Measurements from ENCODE around the gene LPCAT3.

The LPCAT3 gene

GRCh38 chr12:6950811-6951540, 67.3 kb downstream of the LPCAT3 start, which contains the start of gene PTPN6:
PTPN6 (plus strand) TSS chr12:6951356; CDS start chr12:6951513, 157 bp downstream.
- peak; percentile 76 for DNase-seq

DNA sequence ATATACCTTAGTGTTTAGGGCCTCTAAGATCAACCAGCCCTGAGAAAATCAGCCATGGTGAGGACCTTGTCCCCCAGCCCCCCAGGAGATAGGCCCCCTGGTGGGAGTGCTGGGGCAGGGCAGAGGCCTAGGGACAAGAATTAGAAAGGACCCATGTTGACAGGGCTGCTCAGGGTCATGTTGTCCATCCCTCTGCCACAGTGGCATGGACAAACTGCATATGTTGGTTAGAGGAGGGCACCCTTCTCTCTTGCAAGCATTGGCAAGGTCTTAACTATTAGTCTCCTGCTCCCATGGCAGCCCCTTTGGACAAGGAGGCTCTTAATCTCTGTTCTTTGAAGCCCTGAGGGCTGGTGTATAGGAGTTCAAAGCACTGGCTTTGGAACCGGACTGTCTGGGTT, 67.9 kb downstream of the LPCAT3 start:
- peak; percentile 67 for DNase-seq

GRCh38 chr12:6948873-6949594, 69.2 kb downstream of the LPCAT3 start:
- DNase-seq: peak; percentile 62

- no peak for DNase-seq
Observed at GRCh38 chr12:6947615-6948014, 70.7 kb downstream of the LPCAT3 start.

DNA sequence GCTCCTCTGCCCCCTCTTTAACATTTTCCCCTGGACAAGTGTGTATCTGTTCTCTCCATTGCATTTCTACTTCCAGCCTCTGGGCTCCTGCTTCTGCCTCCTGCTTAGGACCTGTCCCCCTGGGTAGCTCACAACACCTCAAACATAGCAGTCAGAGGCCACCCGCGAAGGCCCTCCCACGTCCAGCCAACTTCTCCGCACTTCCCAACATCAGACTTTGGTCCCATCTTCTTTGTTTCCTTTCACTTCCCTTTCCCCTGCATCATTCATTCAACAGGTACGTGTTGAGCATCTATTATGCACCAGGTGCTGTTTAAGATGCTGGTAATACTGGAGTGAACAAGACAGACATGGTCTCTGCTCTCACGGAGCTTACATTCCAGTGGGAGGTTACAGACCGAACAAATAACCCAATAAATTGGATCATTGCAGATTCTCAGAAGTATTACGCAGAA, 71.3 kb downstream of the LPCAT3 start:
- DNase-seq: no peak

DNA sequence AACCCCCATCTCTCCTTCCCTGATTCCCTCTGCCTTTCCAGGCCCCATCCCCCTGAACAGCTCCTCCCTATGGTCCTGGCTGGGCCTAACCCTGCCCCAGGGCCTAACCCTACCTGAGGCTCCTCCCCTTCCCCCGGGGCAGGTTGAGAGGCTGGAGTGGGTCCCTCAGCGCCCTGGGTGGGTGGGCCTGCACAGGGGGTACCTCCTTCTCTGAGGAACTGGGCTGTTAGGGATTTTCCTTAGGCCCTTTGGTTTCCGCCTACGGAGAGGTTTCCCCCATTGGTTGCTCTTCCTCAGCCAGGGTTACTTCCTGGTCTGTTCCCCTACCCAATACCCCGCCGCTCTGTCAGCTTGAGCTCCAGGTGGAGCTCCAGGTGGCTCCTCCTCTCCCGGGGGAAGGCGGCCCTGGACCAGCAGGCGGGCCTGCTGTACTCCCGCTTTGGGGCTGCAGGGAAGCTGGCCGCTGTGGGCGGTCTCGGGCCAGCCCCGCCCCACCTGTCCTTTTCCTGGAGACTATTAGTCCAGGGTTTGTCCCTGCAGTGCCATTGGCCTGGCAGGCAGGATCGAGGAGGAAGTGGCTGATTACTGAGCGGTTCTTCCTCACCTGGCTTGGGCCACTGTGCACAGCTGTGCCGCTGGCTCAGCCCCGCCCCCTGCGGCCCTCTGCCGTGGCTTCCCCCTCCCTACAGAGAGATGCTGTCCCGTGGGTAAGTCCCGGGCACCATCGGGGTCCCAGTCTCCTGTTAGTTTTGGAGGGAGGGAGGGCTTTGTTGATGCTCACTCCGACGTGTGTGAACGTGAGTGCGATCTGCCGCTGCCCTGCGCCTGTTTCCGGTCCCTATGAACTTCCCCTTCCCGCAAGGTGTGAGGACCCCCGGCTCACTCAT, 72.0 kb downstream of the LPCAT3 start:
- peak; percentile 67 for DNase-seq

- no peak for DNase-seq
Observed at GRCh38 chr12:6945613-6946012, 72.7 kb downstream of the LPCAT3 start.

GRCh38 chr12:6944381-6945186, 73.7 kb downstream of the LPCAT3 start:
- DNase-seq: peak; percentile 96

DNA sequence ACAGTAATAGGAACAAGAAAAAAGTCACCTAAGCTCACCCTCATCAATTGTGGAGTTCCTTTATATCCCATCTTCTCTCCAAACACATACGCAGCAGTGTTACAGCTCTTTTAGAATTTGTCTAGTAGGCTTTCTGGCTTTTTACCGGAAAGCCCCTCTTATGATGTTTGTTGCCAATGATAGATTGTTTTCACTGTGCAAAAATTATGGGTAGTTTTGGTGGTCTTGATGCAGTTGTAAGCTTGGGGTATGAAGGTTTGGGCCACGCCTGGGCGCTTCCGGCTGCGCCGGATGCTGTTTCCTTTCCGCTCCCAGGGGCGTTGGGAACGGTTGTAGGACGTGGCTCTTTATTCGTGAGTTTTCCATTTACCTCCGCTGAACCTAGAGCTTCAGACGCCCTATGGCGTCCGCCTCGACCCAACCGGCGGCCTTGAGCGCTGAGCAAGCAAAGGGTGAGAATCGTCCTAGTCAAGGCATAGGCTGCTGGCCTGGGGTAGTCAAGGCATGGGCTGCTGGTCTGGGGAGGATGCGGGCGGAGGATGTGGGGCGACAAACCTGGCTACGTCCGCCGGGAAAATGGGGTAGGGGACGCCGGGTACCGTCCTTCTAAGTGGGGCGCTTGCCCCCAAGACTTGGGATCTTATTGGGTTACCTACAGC, 74.4 kb downstream of the LPCAT3 start, which contains the start of the genes C12orf57 and RNU7-1:
C12orf57 (plus strand) TSS at position 301 of the 659 bp plus-strand sequence; CDS start at position 401, 100 bp downstream.
RNU7-1 (plus strand) TSS at position 95 of the 659 bp plus-strand sequence.
- DNase-seq: peak; percentile 98

- peak; percentile 95 for DNase-seq
Observed at GRCh38 chr12:6943389-6943721, 74.9 kb downstream of the LPCAT3 start.

GRCh38 chr12:6942331-6942665, 76.0 kb downstream of the LPCAT3 start:
- DNase-seq: no peak

DNA sequence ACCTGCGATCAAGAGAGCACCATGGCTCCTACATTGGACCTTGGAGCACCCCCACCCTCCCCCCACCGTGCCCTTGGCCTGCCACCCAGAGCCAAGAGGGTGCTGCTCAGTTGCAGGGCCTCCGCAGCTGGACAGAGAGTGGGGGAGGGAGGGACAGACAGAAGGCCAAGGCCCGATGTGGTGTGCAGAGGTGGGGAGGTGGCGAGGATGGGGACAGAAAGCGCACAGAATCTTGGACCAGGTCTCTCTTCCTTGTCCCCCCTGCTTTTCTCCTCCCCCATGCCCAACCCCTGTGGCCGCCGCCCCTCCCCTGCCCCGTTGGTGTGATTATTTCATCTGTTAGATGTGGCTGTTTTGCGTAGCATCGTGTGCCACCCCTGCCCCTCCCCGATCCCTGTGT, 76.5 kb downstream of the LPCAT3 start:
- no peak for DNase-seq

- no peak for DNase-seq
Observed at GRCh38 chr12:6941267-6941666, 77.0 kb downstream of the LPCAT3 start.

GRCh38 chr12:6939191-6939540, 79.1 kb downstream of the LPCAT3 start:
- DNase-seq: no peak

DNA sequence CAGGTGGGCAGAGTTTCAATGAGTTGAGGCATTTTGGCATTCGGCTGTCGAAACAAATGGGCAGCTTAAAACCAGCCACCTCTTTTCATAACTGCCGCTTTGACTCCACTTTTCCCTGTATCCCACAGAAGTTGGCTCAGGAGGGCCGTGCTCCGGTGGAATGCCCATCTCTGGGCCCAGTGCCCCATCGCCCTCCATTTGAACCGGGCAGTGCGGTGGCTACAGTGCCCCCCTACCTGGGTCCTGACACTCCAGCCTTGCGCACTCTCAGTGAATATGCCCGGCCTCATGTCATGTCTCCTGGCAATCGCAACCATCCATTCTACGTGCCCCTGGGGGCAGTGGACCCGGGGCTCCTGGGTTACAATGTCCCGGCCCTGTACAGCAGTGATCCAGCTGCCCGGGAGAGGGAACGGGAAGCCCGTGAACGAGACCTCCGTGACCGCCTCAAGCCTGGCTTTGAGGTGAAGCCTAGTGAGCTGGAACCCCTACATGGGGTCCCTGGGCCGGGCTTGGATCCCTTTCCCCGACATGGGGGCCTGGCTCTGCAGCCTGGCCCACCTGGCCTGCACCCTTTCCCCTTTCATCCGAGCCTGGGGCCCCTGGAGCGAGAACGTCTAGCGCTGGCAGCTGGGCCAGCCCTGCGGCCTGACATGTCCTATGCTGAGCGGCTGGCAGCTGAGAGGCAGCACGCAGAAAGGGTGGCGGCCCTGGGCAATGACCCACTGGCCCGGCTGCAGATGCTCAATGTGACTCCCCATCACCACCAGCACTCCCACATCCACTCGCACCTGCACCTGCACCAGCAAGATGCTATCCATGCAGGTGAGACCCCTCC, 79.7 kb downstream of the LPCAT3 start:
- DNase-seq: no peak

GRCh38 chr12:6937481-6938352, 80.6 kb downstream of the LPCAT3 start:
- DNase-seq: peak; percentile 96

- DNase-seq: peak; percentile 30
Observed at GRCh38 chr12:6936636-6937480, 81.4 kb downstream of the LPCAT3 start.

GRCh38 chr12:6936194-6936635, 82.1 kb downstream of the LPCAT3 start:
- no peak for DNase-seq

Data from hematopoietic multipotent progenitor cell treated with erythropoietin and hydrocortisone succinate and interleukin-3 and kit ligand, for 8 days (in vitro differentiated cells).